NCI-H1092 (cell line): ENCODE measurements around the gene NEDD1.

ENCODE experiments used
- DNase-seq: peaks from one replicate; lab custom pipeline; 2025; lab: John Stamatoyannopoulos, UW

Gene NEDD1, protein sequence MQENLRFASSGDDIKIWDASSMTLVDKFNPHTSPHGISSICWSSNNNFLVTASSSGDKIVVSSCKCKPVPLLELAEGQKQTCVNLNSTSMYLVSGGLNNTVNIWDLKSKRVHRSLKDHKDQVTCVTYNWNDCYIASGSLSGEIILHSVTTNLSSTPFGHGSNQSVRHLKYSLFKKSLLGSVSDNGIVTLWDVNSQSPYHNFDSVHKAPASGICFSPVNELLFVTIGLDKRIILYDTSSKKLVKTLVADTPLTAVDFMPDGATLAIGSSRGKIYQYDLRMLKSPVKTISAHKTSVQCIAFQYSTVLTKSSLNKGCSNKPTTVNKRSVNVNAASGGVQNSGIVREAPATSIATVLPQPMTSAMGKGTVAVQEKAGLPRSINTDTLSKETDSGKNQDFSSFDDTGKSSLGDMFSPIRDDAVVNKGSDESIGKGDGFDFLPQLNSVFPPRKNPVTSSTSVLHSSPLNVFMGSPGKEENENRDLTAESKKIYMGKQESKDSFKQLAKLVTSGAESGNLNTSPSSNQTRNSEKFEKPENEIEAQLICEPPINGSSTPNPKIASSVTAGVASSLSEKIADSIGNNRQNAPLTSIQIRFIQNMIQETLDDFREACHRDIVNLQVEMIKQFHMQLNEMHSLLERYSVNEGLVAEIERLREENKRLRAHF

DNA sequence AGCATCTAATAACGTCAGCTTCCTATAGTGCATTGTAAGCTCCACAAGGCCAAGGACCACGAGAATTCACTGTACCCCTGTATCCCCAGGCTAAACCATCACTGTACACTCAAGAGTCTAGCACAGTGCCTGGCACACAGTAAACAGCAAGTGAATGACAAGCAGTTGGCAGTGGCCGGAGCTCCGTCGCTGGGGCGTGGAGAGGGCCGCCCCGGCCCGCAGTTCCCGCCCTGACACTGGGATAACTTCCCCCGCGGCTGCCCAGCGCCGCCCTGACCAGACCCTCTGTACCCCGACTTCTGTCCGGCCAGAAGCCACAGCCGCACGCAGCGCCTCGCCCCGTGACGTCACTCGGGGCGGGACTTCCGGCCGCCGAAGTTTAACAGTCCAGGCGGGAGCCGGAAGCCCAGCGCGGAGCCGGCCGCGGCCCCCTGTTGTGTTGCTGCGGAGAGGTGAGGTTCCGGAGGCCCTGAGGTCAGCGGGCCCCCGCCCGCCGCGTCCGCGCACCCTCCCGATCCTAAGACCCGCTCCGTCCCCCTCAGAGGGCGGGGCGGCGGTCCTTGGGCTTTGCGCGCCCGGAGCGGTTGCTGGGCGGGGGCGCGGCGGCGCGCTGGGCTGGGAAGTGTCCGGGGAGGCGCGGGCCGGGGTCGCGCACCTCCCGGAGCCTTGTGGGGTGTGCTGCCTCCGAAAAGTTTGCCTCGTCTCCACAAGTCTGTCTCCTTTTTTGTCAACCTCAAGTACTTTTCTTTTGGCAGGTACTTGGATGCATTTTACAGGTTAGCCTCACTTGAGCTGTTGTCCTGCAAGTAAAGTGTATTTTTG, at the start of gene NEDD1:
Gene NEDD1, plus strand, starts transcription at position 409 of the 822 bp plus-strand sequence. CDS start 2,503 bp downstream, outside the sequence.
- peak; percentile 53 for DNase-seq

DNA sequence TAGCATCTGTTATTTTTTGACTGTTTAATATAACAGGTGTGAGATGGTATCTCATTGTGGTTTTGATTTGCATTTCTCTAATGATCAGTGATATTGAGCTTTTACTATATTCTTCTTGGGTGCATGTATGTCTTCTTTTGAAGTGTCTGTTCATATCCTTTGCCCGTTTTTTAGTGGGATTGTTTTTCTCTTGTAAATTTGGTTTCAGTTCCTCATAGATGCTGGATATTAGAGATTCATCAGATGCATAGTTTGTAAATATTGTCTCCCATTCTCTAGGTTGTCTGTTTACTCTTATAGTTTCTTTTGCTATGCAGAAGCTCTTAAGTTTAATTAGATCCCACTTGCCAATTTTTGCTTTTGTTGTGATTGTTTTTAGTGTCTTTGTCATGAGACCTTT, 48.9 kb upstream of the NEDD1 start:
- no peak for DNase-seq

DNA sequence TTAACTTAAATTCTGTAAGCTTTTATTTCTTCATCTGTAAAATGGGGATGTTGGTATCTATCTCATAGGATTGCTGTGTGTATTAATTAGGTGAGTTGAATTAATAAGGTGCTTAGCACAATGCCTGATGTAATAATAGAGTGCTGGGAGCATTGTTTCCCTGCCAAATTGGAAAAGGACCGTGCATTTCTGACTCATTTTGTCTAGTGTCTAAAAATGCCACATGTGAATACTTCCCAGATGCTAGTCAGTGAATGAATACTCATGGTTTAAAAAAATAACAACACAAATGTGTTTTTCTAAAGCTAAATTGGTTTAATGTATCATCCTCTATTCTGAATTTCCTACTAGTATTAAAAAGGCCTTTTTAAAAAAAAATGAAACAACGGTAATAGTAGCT, 45.4 kb upstream of the NEDD1 start:
- no peak for DNase-seq

DNA sequence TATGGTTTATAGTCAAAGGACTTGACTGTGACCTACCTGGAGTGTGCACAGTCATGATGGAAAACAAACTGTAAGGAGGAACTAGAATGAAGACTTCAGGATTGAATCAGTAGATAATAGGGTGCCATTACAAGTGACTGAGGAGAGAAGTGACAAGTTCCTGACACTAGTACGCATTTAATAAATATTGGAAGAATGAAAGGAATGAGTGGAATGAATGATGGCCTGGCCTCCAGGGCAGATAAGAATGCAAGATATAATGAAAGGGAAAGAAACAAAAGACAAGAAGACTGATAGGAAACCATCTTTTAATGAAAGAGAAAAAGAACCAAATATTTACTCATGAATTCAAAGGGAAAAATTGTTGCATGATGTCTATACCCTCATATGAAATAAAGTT, 44.7 kb upstream of the NEDD1 start:
- no peak for DNase-seq

DNA sequence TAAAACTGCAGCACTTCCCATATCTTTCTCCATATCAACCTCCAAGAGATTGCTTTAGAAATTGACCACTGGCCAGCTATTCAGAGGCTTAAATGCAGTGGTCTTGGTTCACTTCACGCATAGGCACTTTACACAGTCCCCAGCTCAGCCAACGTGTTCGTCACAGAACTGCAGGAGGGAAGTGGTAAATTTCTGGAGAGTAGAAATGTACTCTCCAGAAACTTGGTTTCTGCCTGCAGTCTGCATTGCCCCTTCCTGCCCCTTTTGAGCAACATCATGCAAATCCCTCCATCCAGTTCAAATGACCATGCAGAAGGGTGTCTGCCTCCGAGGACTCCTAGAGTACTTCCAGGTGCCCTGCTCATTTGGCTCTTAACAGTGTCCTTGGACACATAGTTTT, 42.7 kb upstream of the NEDD1 start:
- DNase-seq, result no peak

DNA sequence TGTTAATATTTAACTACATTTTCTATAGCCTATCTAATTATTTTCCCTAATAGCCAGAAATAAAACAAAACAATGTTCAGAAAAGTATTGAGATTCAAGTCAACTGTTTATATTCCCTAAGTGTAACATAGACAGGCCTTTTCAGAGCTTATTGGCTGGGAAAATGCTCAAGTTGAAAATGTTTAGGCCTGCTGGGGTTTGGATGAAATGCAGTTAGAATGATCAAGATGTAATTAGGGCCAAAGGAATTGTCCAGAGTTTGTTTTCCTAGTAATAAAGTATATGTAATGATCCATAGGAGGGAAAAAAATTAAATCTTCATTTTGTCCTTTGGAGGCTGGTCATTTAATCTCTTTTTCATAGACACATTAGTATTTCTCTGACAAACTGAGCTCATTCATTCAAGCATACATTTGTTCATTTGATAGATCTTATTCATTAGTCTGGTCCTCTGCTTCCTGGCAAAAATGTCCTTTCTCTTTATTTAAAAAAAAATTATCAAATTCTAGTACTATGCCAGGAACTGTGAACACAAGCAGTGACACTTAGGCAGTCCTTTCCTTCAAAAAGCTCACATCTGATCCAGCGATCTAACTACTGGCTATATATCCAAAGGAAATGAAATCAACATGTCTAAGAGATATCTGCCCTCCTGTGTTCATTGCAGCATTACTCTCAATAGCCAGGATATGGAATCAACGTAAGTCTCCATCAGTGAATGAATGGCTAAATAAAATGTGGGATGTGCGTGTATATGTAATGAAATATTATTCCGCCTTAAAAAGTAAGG, 40.1 kb upstream of the NEDD1 start:
- no peak for DNase-seq

DNA sequence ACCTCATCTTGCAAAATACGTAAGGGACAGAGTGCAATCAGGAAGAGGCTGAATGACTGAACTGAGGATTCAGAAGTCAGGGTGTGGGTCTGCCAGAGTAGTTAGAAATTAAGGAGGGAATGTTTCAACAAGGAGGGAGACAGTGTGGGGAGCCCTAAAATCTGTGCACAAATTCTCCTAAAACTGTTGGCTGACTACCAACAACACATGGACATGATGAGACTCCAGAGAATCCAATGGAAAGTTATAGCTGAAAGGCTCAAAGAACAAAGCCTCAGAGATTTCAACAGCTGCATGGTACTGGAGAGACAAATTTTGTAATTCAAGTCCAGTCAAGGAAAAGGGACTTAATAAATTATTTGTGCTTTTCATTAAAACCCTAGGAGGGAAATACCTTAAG, 36.1 kb upstream of the NEDD1 start:
- no peak for DNase-seq

DNA sequence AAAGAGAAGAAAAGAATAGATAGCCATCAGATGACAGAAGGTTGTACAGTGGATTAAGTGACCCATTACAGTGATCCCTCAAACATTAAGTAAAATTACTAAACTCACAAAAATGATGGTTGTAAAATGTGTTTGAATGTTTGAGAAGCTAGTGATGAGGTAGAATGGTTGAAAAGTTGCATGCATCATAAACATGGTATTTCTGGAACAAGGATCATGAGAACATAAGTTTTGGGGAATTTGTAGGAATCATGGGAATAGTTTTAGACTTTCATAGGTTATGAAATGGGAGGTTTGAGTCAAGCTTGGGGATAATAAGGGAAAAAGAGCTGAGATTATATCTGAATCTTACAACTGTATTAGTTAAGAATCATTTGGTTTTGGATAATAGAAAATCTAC, 34.1 kb upstream of the NEDD1 start:
- no peak for DNase-seq

DNA sequence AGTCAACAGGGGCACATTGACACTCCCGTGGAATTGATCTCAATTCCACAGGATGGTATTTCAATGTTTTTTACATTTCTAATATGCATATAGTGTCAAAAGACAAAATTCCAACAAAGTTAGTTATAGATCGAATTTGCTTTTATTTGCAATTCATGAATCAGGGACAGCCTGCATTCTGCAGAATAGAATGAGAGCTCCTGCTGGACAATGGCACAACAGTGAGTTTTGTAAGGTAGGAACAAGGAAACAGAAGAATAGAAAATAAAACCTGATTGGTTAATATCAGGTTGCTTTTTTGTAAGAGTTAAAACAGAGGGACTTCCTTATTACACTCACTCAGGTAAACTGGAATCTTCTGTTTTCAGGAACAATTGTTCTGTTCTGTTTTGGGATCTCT, 32.8 kb upstream of the NEDD1 start:
- DNase-seq, result no peak

DNA sequence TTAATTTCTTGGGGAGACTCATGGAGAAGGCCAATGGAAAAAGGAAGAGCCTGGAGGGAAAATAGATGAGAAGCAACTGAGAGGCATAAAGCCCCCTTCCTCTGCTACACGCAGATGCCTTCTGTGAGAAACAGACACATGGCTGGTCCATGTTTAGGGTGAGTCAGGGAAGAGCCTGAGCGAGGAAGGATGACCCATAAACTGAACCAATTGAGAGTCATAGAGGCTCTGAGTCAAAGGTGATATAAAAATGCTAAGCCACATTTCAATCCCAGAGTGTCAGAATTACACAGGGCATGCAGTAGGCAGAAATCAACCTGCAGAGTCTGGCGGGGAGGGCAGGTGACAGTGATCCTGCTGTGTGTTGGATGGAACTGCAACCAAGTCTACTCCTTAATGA, 30.1 kb upstream of the NEDD1 start:
- no peak for DNase-seq

DNA sequence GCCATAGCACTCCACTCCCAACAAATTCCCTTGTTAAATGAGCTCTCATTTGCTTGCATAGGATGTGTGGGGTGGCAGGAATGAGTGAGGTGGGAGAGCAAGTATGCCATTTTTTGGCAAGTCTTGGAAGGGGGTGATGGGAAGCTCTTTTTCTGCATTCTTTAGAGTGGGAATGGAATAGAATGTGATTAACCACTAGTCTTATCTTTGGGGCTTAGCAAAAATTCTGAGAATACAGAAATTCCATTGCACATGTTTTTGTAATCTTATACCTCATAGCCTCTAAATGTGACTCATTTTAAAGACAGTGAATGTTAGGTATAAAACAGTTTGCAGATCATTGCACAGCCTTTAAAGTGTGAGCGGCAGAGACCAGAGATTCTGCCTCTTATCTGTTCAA, 28.4 kb upstream of the NEDD1 start:
- DNase-seq, result no peak

DNA sequence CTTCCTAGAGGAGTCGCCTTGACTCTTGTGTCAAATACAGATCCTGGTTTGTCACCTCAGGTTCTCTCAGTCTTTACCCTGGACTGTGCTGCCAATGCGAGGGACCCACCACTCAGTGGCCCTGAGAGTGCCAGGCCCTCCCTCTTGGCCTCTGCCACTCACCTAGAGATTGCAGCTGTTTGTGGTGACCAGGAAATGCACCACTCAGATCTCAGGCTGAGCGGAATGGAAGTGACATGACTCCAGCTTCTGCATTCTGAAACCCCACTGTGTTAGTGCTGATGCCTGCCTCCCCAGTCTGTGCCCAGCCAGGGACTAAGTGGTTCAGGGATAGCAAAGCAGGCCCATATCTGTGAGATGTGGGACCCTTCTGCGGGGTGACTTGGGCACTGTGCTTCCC, 27.8 kb upstream of the NEDD1 start:
- DNase-seq, result no peak

DNA sequence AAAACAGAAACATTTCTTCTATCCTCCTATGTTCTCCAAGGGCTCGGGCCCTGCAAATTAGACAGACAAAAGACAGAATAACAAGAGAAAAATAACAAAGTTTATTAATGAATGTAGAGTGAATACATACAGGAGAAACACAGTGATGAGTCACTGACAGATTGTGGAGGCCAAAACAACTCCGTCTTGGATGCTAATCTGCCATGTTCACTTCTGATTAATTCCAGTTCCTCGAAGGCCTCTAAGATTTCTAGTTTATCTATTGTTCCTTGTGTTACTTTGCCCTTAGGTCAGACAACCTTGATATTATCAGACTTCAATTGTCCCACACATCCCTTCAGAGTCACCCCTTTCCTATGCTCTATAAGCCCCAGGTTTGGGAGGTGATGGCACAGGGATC, 26.8 kb upstream of the NEDD1 start:
- DNase-seq, result no peak

DNA sequence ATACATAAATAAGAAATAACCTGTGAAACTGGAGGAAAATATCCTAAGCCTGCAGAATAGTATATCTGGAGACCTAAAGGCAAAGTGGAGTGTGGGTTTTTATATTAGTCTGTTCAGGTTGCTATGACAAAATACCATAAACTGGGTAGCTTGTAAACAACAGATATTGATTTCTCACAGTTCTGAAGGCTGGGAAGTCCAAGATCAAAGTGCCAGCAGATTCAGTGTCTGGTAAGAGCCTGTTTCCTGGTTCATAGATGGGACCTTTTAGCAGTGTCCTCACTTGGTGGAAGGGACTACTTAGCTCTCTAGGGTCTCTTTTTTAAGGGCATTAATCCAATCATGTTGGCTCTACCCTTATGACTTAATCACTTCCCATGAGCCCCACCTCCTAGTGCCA, 25.4 kb upstream of the NEDD1 start:
- no peak for DNase-seq

DNA sequence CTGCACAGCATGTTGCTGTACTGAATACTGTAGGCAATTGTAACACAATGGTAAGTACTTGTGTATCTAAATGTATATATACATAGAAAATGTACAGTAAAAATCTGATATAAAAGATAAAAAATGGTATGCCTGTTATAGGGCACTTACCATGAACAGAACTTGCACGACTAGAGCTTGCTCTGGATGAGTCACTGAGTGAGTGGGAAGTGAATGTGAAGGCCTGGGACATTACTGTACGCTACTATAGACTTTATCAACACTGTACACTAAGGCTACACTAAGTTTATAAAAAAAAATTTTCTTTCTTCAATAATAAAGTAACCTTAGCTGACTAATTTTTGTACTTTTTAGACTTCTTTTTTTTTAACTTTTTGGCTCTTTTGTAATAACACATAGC, 24.2 kb upstream of the NEDD1 start:
- DNase-seq, result no peak

DNA sequence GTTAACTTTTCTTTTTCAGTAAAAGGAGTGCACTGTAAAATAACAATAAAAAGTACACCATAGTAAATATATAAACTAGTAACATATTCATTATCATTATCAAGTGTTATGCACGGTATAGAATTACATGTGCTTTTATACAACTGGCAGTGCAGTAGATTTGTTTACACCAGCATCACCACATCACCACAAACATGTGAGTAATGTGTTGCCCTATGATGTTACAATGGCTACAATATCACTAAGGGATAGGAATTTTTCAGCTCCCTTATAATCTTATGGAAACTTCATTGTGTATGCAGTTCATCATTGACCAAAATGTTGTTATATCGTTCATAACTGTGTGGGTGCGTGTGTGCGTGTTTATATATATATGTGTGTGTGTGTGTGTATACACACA, 23.5 kb upstream of the NEDD1 start:
- DNase-seq, result no peak

DNA sequence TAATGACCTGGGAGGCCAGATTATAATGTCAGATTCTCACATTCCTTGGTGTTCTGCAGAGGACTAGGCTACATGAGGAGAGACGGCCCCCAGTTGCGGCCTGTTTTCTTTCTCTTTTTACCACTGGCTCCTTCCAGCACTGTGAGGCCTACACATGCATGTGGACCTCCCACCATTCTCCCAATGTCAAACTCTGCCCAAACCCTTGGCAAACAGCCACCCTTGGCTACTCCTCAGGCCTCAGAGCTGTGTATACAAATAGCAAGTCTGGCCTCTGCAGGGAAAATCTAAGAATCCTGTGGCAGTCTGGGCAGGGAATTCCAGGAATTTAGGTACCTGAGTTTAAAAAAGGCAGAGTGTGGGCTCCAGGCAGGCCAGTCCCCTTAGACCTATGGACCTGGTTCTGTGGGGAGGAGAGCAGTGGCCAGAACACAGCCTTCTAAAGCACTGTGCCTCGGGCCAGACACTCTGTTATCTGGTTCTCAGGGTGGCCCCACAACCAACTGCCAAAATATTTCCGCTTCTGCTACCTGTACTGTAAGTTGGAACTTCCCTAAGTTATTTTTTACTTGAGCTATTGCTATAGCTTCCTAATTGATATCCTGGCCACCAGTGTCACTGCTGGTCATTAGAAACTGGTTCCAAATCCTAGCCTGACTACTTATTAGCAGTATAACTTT, 19.9 kb upstream of the NEDD1 start:
- DNase-seq, result no peak

DNA sequence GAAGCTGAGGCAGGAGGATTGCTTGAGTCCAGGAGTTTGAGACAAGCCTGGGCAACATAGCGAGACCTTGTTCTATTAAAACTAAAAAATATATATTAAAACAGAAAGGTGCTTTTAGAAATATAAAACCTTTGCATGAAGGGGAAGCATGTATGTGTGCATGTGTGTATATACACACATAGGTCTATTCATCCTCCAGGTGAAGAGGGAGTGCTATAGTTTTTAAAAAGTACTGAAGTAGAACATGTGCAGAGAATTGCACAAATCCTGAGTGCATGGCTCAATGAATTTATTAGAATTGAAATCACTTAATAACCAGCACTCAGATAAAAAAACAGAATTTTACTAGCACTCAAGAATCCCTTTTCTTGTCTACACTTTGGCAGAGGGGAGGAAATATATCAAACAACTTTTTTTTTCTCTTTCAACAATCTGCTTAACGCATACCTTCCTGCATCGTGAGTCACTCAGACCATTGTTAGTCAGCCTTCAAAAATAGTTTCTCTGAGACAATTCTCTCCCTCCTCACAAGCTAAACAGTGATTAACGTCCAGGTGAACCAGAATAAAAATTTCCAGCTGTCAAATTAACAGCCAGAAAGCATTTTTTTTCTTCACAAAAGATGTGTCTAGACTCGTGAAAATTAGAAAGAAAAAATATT, 17.7 kb upstream of the NEDD1 start:
- no peak for DNase-seq

DNA sequence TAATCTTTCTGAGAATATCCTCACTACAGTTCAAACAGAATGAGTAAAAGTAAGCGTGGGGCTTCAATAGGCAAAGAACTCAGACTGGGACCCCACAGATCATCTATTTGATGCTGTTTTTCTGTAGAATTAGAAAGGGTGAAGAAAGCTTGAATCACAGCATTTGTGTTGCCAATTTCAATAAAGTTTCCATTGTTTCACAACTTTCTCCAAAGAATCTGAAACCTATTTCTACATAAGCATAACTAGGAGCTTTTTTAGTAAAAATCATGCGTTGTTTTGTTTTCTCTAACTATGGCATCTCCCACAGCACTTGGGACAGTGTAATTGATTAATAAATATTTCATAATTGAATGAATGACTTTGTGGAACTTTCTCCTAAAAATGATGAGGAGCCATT, 16.7 kb upstream of the NEDD1 start:
- no peak for DNase-seq

DNA sequence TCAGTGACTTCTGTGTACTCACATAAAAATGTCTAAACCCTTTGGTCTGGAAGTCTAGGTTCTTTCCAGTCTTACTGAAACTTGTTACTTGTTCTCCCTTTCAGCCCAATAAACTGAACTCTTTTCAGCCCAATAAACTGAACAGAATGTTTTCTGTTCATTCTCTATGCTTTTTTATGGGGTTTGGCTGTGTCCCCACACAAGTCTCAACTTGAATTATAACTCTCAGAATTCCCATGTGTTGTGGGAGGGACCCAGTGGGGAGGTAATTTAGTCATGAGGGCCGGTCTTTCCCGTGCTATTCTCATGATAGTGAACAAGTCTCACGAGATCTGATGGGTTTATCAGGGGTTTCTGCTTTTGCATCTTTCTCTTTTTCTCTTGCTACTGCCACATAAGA, 15.0 kb upstream of the NEDD1 start:
- DNase-seq, result no peak

DNA sequence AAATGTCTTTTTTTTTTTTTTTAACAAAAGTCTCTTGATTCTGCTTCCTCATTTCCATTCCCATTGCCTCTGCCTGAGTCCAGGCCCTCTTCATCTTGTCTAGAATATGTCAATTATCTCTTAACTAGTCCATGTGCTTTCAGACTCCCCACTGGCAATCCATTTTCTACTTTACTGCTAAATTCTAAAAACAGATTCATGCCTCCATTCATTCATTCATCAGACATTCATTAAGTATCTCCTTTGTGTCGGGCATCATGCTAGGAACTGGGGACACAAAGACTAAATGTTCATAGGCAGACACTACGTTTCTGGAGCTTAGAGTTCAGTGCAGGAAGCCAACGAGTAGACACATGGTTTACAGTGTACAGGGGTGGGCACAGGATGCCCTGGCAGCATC, 9.6 kb upstream of the NEDD1 start:
- DNase-seq, result no peak
